IMR-90 (cell line): ENCODE data around the gene LGI1. TPM values are rescaled to one million over a fixed set of nuclear protein-coding genes. Genes with fewer than 3 reads are reported as not detected.

Experiments
- ATAC-seq: fragments of 200-7000 bp; cut with Tn5 transposase; 2 replicates; pipeline ENCODE4 v1.9.1; 2020; ENCODE audit warnings: low read depth, mild to moderate bottlenecking, moderate library complexity
- BruUV-seq: library from RNA; stranded (reverse); fragments of 400-500 nt; replicated peaks from 2 replicates; lab custom pipeline; 2021; lab: Mats Ljungman, UMichigan
- CTCF ChIA-PET: fragments of 300-600 bp; formaldehyde crosslinking; extraction: SDS; loops from one replicate; lab custom pipeline; 2021; ENCODE audit warnings: antibody characterized with exemption; lab: Yijun Ruan, JAX
- POLR2A ChIA-PET: fragments of 300-600 bp; sonication (Branson Sonifier 250); formaldehyde crosslinking; loops from one replicate; lab custom pipeline; 2022; ENCODE audit warnings: antibody characterized with exemption; ENCODE audit not compliant: unreplicated experiment; lab: Charles Lee
- DNase-seq: peaks from one replicate; pipeline ENCODE4 v3.0.0; 2013
- H2AFZ ChIP-seq: replicated peaks from 2 replicates; pipeline ENCODE3; 2013; ENCODE audit warnings: low read length, mild to moderate bottlenecking; ENCODE audit not compliant: poor library complexity
- H2AK5ac ChIP-seq: 2 replicates; pipeline ENCODE4 v1.6.1; 2013; ENCODE audit warnings: low read depth, low read length, inconsistent platforms
- H2AK9ac ChIP-seq: replicated peaks from 2 replicates; pipeline ENCODE3; 2013; ENCODE audit warnings: mild to moderate bottlenecking, low read depth, low read length, moderate library complexity; ENCODE audit not compliant: poor library complexity
- H2BK120ac ChIP-seq: 2 replicates; pipeline ENCODE4 v1.6.1; 2013; ENCODE audit warnings: low read depth, low read length, inconsistent platforms
- H2BK15ac ChIP-seq: 3 replicates; pipeline ENCODE4 v1.6.1; 2013; ENCODE audit warnings: low read depth, low read length, inconsistent platforms
- H2BK20ac ChIP-seq: 2 replicates; pipeline ENCODE4 v1.6.1; 2013; ENCODE audit warnings: low read depth, mild to moderate bottlenecking, inconsistent platforms, low read length, moderate library complexity
- H2BK5ac ChIP-seq: 2 replicates; pipeline ENCODE4 v1.6.1; 2013; ENCODE audit warnings: mild to moderate bottlenecking, low read depth, low read length, inconsistent platforms; ENCODE audit not compliant: poor library complexity, severe bottlenecking
- H3K14ac ChIP-seq: replicated peaks from 2 replicates; pipeline ENCODE4 v1.6.1; 2013; ENCODE audit warnings: low read depth, low read length, inconsistent platforms
- H3K18ac ChIP-seq: 2 replicates; pipeline ENCODE4 v1.6.1; 2013; ENCODE audit warnings: low read depth, low read length, control low read depth
- H3K23ac ChIP-seq: 2 replicates; pipeline ENCODE4 v1.6.1; 2013; ENCODE audit warnings: low read depth, low read length, inconsistent platforms
- H3K27ac ChIP-seq: 2 replicates; pipeline ENCODE4 v1.5.1; 2013; ENCODE audit warnings: mild to moderate bottlenecking, control low read depth, low read length; ENCODE audit not compliant: insufficient read depth
- H3K27me3 ChIP-seq: 2 replicates; pipeline ENCODE4 v1.6.1; 2013; ENCODE audit warnings: low read length; ENCODE audit not compliant: control insufficient read depth, insufficient read depth
- H3K36me3 ChIP-seq: 2 replicates; pipeline ENCODE4 v1.6.1; 2013; ENCODE audit warnings: low read length, mixed read lengths; ENCODE audit not compliant: control insufficient read depth, insufficient read depth
- H3K4ac ChIP-seq: 2 replicates; pipeline ENCODE4 v1.6.1; 2013; ENCODE audit warnings: low read depth, low read length, inconsistent platforms
- H3K4me1 ChIP-seq: 2 replicates; pipeline ENCODE4 v1.6.1; 2013; ENCODE audit warnings: low read length, mixed read lengths; ENCODE audit not compliant: control insufficient read depth, insufficient read depth
- H3K4me2 ChIP-seq: 2 replicates; pipeline ENCODE4 v1.6.1; 2013; ENCODE audit warnings: low read depth, mild to moderate bottlenecking, control low read depth, low read length, moderate library complexity
- H3K4me3 ChIP-seq: 2 replicates; pipeline ENCODE4 v1.5.1; 2013; ENCODE audit warnings: low read depth, mild to moderate bottlenecking, control low read depth, low read length, moderate library complexity; ENCODE audit not compliant: insufficient read depth
- H3K56ac ChIP-seq: 2 replicates; pipeline ENCODE4 v1.6.1; 2013; ENCODE audit warnings: low read length, inconsistent platforms; ENCODE audit not compliant: insufficient read depth; ENCODE audit errors: extremely low read depth
- H3K79me1 ChIP-seq, 2 experiments: 2 replicates each; pipeline ENCODE4 v1.6.1; 2013; ENCODE audit warnings: low read length in 2 of 2, inconsistent platforms in 1 of 2, low read depth in 1 of 2
- H3K9ac ChIP-seq: 2 replicates; pipeline ENCODE4 v1.6.1; 2013; ENCODE audit warnings: low read depth, low read length, control low read depth
- H3K9me1 ChIP-seq: 2 replicates; pipeline ENCODE4 v1.6.1; 2013; ENCODE audit warnings: low read length, inconsistent platforms; ENCODE audit not compliant: insufficient read depth
- H3K9me3 ChIP-seq: 2 replicates; pipeline ENCODE4 v1.6.1; 2013; ENCODE audit warnings: low read length; ENCODE audit not compliant: control insufficient read depth, insufficient read depth
- H4K20me1 ChIP-seq: 2 replicates; pipeline ENCODE4 v1.6.1; 2013; ENCODE audit warnings: low read length, inconsistent platforms; ENCODE audit not compliant: insufficient read depth
- H4K5ac ChIP-seq: 2 replicates; pipeline ENCODE4 v1.6.1; 2013; ENCODE audit warnings: mild to moderate bottlenecking, low read depth, low read length, control low read depth
- H4K8ac ChIP-seq, 2 experiments: 2 replicates each; pipeline ENCODE4 v1.6.1; 2013; ENCODE audit warnings: low read depth in 2 of 2, low read length in 2 of 2, control low read depth in 1 of 2, inconsistent platforms in 1 of 2
- H4K91ac ChIP-seq: 2 replicates; pipeline ENCODE4 v1.6.1; 2013; ENCODE audit warnings: low read depth, low read length, inconsistent platforms; ENCODE audit not compliant: insufficient read depth
- BHLHE40 ChIP-seq: fragments of 150-350 bp; IDR thresholded peaks from 2 replicates; pipeline ENCODE4 v1.6.1; 2016; ENCODE audit warnings: mild to moderate bottlenecking, low read depth, low read length
- CEBPB ChIP-seq: IDR thresholded peaks from 2 replicates; pipeline ENCODE4 v1.6.1; 2012; ENCODE audit warnings: low read depth, low read length, improper control_type of control experiment
- CHD1 ChIP-seq: IDR thresholded peaks from 2 replicates; pipeline ENCODE4 v1.6.1; 2012; ENCODE audit warnings: low read depth, low read length, improper control_type of control experiment
- CTCF ChIP-seq: conservative IDR thresholded peaks from 2 replicates; pipeline ENCODE4 v1.5.1; 2012; ENCODE audit warnings: mild to moderate bottlenecking, low read depth, low read length, improper control_type of control experiment
- ELK1 ChIP-seq: fragments of 150-350 bp; IDR thresholded peaks from 2 replicates; pipeline ENCODE4 v1.6.1; 2016; ENCODE audit warnings: low read depth, mild to moderate bottlenecking, low read length, moderate library complexity, borderline replicate concordance
- FOS ChIP-seq: fragments of 150-350 bp; IDR thresholded peaks from 2 replicates; pipeline ENCODE4 v1.6.1; 2016; ENCODE audit warnings: low read depth, low read length
- MAFK ChIP-seq: IDR thresholded peaks from 2 replicates; pipeline ENCODE4 v1.6.1; 2012; ENCODE audit warnings: low read depth, low read length, improper control_type of control experiment
- MAZ ChIP-seq: IDR thresholded peaks from 2 replicates; pipeline ENCODE4 v1.6.1; 2012; ENCODE audit warnings: low read depth, mild to moderate bottlenecking, low read length, improper control_type of control experiment, moderate library complexity, borderline replicate concordance
- MXI1 ChIP-seq: IDR thresholded peaks from 2 replicates; pipeline ENCODE4 v1.6.1; 2012; ENCODE audit warnings: low read depth, mild to moderate bottlenecking, low read length, moderate library complexity, borderline replicate concordance
- NFE2L2 ChIP-seq: fragments of 150-350 bp; IDR thresholded peaks from 2 replicates; pipeline ENCODE4 v1.6.1; 2016; ENCODE audit warnings: low read depth, mild to moderate bottlenecking, low read length
- POLR2A ChIP-seq: IDR thresholded peaks from 2 replicates; pipeline ENCODE4 v1.6.1; 2012; ENCODE audit warnings: mild to moderate bottlenecking, low read depth, low read length
- RAD21 ChIP-seq: IDR thresholded peaks from 2 replicates; pipeline ENCODE4 v1.6.1; 2012; ENCODE audit warnings: low read length, improper control_type of control experiment
- RCOR1 ChIP-seq: IDR thresholded peaks from 2 replicates; pipeline ENCODE4 v1.6.1; 2012; ENCODE audit warnings: mild to moderate bottlenecking, low read length, improper control_type of control experiment; ENCODE audit not compliant: insufficient replicate concordance
- RFX5 ChIP-seq: IDR thresholded peaks from 2 replicates; pipeline ENCODE4 v1.8.0; 2012; ENCODE audit warnings: low read depth, mild to moderate bottlenecking, low read length, moderate library complexity
- SMC3 ChIP-seq: fragments of 150-350 bp; IDR thresholded peaks from 2 replicates; pipeline ENCODE4 v1.6.1; 2016; ENCODE audit warnings: low read depth, mild to moderate bottlenecking, antibody characterized with exemption, low read length, moderate library complexity
- USF2 ChIP-seq: fragments of 150-350 bp; IDR thresholded peaks from 2 replicates; pipeline ENCODE4 v1.6.1; 2017; ENCODE audit warnings: mild to moderate bottlenecking, antibody characterized with exemption, low read length, low read depth
- WGBS, 2 experiments: methylation state at CpG; one replicate each; pipeline versions ENCODE4 v1.1.5 to v1.1.7; 2013; ENCODE audit warnings: missing lambda C conversion rate in 2 of 2; ENCODE audit not compliant: insufficient read length in 1 of 2; ENCODE audit errors: extremely low coverage in 2 of 2; 5-methylcytosine and 5-hydroxymethylcytosine counted together
- dilution Hi-C: fragments of 300-500 bp; cut with HindIII; formaldehyde crosslinking; loops from one replicate; pipeline ENCODE4 v1.14.3; 2018; ENCODE audit warnings: low sequenced_read_pairs; ENCODE audit not compliant: unreplicated experiment
- in situ Hi-C: fragments of 300-500 bp; cut with MboI; formaldehyde crosslinking; loops from 3 replicates; pipeline ENCODE4 v1.14.3; 2019; ENCODE audit warnings: low sequenced_read_pairs, inconsistent platforms, mixed read lengths
- intact Hi-C: fragments of 100-400 bp; cut with micrococcal nuclease; formaldehyde crosslinking; loops from 2 replicates; pipeline ENCODE4 v1.10.0; 2022
- polyA plus RNA-seq, 3 experiments: library from polyadenylated mRNA; depleted of rRNA; stranded (reverse); fragments of >200 nt; gene quantifications; 2 replicates each; pipeline ENCODE4 v1.2.3, GENCODE V29; 2012; ENCODE audit warnings: low replicate concordance in 1 of 3
- total RNA-seq: library from RNA; depleted of rRNA; stranded (reverse); fragments of >200 nt; gene quantifications from 2 replicates; pipeline ENCODE4 v1.2.3, GENCODE V29; 2012

The LGI1 gene
- total and polyA plus RNA-seq, 2 of the 4 experiments (the other 2 are of a cell fraction) = not detected

GRCh38 chr10:93819520-93819919 lies 61.8 kb downstream of the LGI1 start:
- POLR2A ChIA-PET = no interaction called here
- no peak overlapping the region for H4K91ac ChIP-seq
- no TSS peak for BruUV-seq

More at GRCh38 chr10:93819520-93819919, 61.8 kb downstream of the LGI1 start:
- no peak overlapping the region for H3K14ac ChIP-seq
- H3K27me3 ChIP-seq = peaks cover 21% of the 10 kb centered on the region
- dilution Hi-C loops (no loop called here), in situ Hi-C loops (no loop called here), intact Hi-C loops (no loop called here)
- no peak overlapping the region for H4K8ac ChIP-seq
- H3K9me1 ChIP-seq = no peaks in the 10 kb centered on the region
- H2BK5ac ChIP-seq = no peak overlapping the region
- H3K9ac ChIP-seq = no peak overlapping the region
- no peak overlapping the region for H2BK15ac ChIP-seq
- H4K20me1 ChIP-seq = no peaks in the 10 kb centered on the region
- H3K4me1 ChIP-seq = no peaks in the 10 kb centered on the region
- H2BK20ac ChIP-seq = no peak overlapping the region
- TF ChIP-seq SMC3 (no peak), CEBPB (no peak), NFE2L2 (no peak), ELK1 (no peak), MXI1 (no peak), BHLHE40 (no peak), CTCF (no peak), MAFK (no peak), CHD1 (no peak), RAD21 (no peak), MAZ (no peak), RCOR1 (no peak), POLR2A (no peak), FOS (no peak), RFX5 (no peak), USF2 (no peak)
- WGBS, 2 experiments = no CpG with 5 or more reads among the region's 4 CpGs
- H2BK120ac ChIP-seq = no peak overlapping the region
- no peak overlapping the region for H3K4me2 ChIP-seq
- no peak overlapping the region for H2AK5ac ChIP-seq
- CTCF ChIA-PET = no interaction called here
- no peak overlapping the region for H3K27ac ChIP-seq
- no peak overlapping the region for H2AK9ac ChIP-seq
- no peak overlapping the region for H3K23ac ChIP-seq
- ATAC-seq (no peak), DNase-seq (no peak)
- H3K4me3 ChIP-seq = no peak overlapping the region
- H4K5ac ChIP-seq = no peak overlapping the region
- H3K9me3 ChIP-seq = peaks cover 3% of the 10 kb centered on the region; the same call in 1 of the 2 replicates
- H3K18ac ChIP-seq = no peak overlapping the region
- no peak overlapping the region for H3K4ac ChIP-seq
- H3K56ac ChIP-seq = no peak overlapping the region
- no peaks in the 10 kb centered on the region for H3K36me3 ChIP-seq
- H2AFZ ChIP-seq = no peak overlapping the region
- no peaks in the 10 kb centered on the region for H3K79me1 ChIP-seq
